GM12872 (cell line): ENCODE results near the gene SHISA6.

Source experiments
- CTCF ChIP-seq: IDR thresholded peaks from 3 replicates; pipeline ENCODE4 v1.5.1; 2011; ENCODE audit warnings: low read depth, mild to moderate bottlenecking, low read length, moderate library complexity; ENCODE audit not compliant: insufficient read depth

The SHISA6 gene

GRCh38 chr17:11221196-11221595, 19.8 kb upstream of the SHISA6 start:
- no peak for TF ChIP-seq CTCF

- no peak for TF ChIP-seq CTCF
These were observed 19.3 kb upstream of the SHISA6 start for GRCh38 chr17:11221721-11222120.

GRCh38 chr17:11238705-11239104, 2.3 kb upstream of the SHISA6 start:
- TF ChIP-seq CTCF, result no peak

- TF ChIP-seq CTCF, result no peak
These were observed 1.5 kb upstream of the SHISA6 start for GRCh38 chr17:11239379-11239970.

- no peak for TF ChIP-seq CTCF
These were observed 772 bp upstream of the SHISA6 start for GRCh38 chr17:11240041-11240840.

- no peak for TF ChIP-seq CTCF
These were observed 706 bp downstream of the SHISA6 start for GRCh38 chr17:11241611-11242226.

GRCh38 chr17:11242411-11242810, 1.4 kb downstream of the SHISA6 start:
- TF ChIP-seq CTCF, result no peak
